ENCODE measurements around the gene IQSEC1.

The IQSEC1 gene

DNA sequence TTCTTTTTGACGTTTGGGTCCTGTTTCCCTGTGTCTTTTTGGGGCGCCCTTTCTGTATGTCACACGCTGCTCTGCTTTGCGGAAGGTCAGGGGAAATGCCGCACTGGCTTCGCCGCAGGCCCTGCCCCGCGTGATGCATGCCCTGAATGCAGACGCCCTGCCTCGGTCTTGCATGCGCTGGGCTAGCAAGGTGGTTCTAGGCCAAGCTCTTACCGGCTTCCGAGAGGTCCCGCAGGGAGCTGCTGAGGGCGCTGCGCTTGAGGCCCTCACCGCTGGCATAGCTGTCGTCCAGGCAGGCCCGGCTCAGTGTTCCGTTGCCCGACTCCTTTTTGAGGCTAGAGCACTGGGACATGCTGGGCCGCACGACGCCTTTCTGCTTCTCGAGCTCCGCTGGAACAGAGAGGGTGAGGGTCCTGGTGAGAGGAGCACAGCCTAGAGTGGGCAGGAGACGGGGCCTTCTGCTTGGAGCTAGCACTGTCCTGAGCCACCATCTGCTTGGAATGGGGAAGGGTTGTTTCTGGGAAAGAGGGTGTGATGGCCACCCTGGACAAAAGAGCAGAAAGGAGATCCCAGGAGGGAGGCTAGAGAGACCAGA, 165.0 kb downstream of the IQSEC1 start:
- DNase-seq (ENCODE audit: low read depth in 2 of 2): no peak

DNA sequence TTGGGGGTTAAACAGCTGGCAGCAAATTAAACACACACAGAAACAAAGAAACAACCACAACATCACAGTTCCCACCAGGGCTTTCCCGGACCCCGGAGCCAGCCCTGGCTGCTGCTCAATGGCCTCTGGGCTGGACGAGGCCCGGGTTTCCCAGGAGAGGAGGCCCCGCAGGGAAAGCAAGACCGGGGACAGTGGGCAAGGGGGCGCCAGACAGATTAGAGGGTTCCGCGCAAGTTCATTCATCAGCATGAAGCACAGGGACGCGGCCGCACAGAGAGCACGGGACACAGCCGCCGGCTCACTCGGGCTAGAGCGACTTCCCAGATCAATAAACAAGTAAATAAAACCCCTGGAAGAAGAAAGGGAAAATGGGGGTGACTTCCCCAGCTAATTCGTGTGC, 165.5 kb downstream of the IQSEC1 start:
- no peak for DNase-seq (ENCODE audit: low read depth in 2 of 2)

DNA sequence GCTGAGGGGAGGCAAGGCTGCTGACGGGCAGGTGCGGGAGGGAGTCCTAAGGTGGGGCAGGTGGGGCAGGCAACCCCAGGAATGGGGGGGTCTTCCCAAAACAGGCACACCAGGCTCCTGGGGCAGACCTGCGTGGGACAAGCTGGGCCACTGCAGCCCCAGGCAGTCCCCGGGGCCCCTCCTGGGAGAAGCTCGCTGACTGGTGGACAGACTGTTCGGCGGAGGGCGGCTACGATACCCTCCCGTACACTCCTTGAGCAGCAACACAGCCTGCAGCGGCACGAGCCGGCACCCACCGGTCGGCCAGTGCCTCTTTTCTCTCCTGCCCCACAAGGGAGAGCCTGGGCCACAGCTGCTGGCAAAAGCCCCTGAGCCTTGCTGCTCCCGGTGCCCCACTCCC, 165.9 kb downstream of the IQSEC1 start:
- no peak for DNase-seq (ENCODE audit: low read depth in 2 of 2)

DNA sequence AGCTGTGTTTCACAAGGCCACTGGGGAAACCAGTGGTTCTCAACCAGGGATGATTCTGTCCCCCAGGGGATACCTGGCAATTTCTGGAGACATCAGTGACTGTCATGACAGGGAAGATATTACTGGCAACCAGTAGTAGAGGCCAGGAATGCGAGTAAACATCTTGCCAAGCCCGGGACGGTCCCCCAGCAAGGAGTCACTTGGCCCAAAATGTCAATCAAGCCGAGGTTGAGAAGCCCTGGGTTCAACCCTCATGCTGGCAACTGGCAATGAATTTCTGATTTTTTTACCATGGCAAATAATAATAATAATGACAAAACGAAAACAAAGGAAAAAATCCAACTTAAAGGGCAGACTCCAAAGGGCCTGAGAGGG, 166.3 kb downstream of the IQSEC1 start:
- no peak for DNase-seq (ENCODE audit: low read depth in 2 of 2)

DNA sequence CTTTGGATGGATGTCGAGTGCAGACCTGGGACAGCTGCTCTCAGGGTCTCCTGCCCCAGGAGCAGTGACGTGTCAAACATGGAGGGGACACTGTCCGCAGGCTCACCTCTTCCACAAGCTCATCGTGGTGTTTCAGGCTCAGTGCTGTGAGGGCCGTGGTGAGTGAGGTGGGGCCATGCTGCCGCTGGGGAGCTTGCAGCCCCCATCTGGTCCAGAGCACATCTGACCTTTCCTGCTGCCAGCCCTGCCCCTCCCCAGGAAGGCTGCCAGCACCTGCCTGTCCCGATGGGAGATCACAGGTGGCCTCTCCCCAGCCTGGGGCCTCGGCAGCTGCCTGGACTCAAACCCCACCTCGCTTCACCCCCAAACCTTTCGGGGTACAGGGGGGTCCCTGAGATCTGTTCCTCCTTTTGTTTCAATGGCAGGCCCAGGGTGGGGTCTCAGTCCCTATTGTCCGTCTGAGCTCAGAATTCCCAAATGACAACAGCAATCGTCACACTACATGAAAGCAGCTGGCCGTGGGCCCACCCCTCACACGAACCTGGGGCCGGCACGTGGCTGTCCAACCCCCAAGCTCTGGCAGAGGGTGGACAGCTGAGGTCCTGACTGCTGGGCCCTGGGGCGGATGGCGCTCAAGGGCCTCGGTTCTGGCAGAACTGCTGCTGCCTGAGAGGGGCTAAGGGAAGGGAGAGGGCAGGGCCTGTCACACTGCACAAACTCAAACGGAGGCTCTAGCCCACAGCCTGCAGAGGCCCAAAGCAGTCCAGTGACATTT, 166.9 kb downstream of the IQSEC1 start:
- no peak for DNase-seq (ENCODE audit: low read depth in 2 of 2)

DNA sequence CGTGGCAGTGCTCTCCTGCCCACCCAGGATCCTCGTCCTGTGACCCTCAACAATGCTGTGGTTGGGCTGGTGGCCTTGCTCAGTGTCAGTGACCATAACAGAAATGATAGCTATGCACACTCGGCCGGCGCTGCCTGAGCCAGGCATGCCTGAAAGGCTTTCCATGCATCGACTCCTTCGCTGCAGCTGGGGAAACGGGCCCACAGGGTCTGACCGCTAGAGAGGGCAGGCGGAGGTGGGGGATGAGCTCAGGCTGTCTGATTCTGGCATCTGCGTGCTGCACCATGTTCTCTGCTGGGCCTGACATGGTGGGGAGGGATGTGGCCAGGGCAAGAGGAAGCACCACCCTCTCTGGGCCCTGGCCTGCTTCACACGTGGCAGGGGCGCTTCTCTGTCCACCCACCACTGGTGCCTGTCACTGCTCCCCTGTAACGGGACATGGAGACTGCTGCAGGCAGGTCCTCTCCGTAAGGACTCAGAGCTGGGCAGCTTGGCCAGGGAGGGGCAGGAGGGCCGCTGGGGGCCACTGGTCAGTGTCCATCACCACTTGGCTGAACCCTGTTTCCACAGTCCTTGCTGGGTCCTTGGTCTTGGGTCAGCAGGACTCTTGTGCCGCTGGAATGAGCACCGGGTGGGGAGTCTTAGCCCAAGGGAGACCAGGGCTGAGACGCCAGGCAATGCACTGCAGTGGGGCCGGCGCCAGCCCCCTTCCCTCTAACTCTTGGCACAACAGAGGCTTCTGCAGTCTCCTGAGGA, 167.7 kb downstream of the IQSEC1 start:
- no peak for DNase-seq (ENCODE audit: low read depth in 2 of 2)

DNA sequence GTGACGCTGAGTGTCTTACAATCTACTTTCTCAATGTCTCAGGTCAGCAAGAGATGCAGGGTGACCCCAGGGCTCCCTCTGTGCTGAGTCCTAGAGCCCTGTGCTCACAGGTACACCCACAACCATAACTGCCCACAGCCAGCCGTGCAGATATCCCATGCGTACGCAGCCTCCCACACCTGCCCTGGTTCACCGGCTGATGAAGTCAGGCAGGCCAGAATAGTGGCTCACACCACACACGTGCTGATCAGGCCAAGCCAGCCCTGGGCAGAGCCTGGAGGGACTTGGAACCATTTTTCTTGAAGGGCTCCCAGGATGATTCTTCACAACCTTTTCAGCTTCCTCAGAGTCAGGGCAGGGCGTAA, 168.3 kb downstream of the IQSEC1 start:
- DNase-seq (ENCODE audit: low read depth in 2 of 2): no peak

DNA sequence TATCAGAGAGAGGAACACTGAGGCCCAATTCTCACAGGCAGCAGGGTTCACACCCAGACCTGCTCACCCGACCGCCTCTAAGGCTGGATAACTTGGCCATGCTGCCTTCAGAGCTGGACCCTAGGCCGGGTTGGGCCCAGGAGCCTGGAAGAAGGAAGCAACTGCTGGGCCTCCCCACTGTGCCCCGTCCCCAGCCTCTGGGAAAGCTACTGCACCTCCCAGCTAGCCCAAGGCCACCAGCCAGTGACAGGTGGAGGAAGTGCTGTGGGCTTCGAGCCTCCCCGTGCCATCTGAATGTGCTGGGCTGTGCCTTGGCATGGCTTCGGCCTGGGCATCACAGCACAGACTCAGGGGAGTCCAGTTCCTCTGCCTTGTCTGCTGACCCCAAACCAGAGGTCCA, 169.3 kb downstream of the IQSEC1 start:
- DNase-seq (ENCODE audit: low read depth in 2 of 2): no peak

DNA sequence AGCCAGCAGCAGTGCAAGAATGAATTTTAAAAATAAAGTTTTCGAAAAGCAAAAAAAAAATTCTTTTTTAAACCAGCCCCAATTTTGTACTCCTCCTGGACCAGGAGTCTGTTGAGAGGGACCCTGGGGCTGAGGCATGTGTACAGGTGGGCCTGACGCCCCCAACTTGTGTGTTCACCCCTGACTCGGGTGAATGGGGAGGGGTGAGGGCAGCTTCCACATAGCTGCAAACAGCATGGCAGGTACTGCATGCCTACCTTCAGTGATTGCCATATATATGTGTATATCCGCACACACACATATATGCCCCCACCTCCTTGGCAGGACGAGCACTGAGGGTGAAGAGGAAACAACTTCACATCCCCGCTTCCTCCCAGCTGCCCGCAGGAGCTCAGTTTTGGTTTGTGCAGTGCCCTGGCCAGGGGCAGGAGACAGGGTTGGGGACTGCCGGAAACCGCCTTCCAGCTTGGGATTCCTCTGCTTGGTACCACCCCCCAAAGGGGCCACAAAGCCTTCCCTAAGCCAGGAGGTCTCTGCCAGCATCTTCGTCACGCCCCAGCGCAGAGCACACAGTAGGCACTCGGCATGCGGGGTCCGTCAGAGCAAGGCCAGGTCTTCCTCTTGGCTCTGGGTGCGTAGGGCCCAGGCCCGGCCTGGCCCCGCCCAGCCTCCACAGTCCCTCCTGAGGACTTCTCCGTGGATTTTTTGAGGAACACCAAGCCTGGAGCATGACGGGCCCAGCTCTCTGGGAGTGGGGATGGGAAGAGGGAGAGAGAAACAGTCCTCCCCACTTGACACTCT, 170.0 kb downstream of the IQSEC1 start:
- DNase-seq (ENCODE audit: low read depth in 2 of 2): no peak

DNA sequence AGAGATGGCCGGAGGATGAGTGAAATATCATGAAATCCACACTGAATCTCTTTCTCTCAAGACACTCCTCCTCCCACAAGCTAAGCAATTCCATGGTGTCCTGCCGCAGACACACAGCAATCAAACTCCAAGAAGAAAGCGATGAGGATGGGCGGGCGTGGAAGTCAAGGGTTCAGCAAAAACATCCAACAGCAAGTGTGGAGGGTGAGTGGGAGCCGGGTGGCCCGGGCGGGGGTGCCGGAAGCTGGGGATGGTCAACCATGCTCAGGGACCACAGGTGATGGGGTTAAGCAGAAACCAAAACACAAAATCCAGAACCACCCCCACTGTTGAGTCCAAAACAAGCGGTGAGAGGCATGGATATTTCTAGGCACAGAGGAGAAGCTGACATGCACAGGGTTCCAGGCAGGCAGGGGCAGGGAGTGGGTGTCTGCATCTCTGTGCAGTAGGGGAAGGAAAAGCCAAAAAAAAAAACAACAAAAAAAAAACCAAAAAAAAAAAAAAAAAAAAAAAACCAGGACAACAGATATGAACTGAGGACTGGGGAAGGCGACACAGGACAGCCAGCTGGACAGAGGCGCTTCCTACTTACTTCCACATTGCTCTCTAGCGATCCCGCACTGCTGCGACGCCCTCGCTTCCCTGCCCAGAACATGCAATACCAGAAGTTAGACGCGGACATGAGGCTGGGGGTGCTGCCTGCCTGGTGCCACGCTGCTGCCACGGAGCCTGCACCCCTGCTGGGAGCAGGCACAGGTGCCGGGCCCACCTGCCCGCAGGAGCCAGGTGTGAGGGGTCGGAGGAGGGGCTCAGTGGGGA, 170.8 kb downstream of the IQSEC1 start:
- no peak for DNase-seq (ENCODE audit: low read depth in 2 of 2)

DNA sequence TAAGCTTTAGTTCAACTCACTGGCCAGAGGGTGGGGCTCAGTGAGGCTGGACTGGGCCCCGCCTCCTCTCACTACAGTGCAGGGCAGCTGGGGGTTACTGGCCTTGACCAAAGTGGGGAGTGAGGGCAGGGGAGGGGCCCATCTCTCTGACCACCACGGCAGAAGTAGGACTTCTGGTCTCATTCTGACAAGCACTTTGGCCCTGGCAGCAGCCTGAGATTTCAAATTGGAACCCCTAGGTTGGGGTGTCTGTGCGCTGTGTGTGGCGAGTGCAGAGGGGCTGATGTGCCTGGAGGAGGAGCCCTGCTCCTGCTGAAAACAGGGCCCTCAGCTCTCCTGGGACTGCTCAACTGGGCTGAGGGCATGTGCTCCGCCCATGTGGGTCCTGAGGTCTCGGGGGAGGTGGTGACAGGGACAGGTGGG, 171.6 kb downstream of the IQSEC1 start:
- no peak for DNase-seq (ENCODE audit: low read depth in 2 of 2)

DNA sequence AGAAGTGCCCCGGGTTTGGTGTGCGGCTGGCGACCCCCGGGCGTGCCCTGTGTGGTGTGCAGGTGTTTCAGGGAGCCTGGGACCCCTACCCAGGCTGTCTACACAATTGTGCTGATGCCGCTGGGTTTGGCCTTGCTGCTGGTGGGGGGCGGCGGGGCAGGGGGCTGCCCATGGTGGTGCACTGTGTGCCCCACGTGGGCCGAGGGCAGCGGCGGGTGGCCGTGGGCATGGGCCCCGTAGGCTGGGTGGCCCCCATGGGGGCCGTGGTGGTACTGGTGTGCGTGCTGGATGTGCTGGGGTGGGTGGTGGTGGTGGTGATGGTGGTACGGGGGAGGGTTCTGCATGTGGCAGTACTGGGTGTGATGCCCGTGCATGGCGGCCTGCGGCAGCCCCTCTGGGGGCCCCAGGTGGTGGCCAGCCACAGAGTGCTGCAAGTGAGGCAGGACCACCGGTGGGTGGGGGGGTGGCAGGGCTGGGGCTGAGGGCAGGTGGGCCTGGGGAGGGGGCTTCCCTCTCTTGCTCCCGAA, 172.3 kb downstream of the IQSEC1 start:
- no peak for DNase-seq (ENCODE audit: low read depth in 2 of 2)

DNA sequence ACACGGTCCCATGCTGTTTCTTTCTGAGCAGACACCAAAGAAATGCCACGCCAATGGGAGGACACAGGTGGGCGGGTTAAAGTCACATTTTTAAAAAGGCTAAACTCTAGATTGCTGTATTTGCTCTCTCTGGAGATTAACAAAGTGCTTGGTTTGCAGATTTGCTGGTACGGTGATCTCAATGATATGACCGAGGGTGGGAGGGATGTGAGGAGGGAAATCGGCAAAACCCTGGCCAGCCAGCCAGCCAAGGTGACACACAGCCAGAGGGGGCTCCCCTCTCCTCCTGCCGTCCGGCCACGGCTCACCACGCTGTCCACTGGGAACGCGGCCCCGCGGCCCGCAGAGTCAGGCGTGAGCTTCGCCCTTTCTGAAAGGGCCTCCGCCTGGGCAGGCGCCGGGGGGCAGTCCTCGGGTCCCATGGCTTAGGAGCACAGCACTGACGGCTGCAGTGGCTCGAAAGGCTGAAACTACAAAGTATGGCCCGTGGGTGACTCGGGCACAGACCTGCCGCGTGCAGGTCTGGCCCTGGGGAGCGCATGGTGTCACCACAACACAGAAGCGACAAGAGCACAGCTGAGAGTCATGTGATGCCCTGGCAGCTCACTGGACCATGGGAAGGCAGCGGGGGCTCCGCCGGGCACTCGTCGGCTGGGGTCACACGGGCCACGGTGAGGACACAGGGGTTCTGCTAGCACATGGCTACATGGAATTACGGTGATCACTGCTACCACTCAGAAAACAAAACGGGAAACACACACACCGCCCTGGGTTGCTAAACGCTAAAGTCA, 174.1 kb downstream of the IQSEC1 start:
- DNase-seq (ENCODE audit: low read depth in 2 of 2): no peak

DNA sequence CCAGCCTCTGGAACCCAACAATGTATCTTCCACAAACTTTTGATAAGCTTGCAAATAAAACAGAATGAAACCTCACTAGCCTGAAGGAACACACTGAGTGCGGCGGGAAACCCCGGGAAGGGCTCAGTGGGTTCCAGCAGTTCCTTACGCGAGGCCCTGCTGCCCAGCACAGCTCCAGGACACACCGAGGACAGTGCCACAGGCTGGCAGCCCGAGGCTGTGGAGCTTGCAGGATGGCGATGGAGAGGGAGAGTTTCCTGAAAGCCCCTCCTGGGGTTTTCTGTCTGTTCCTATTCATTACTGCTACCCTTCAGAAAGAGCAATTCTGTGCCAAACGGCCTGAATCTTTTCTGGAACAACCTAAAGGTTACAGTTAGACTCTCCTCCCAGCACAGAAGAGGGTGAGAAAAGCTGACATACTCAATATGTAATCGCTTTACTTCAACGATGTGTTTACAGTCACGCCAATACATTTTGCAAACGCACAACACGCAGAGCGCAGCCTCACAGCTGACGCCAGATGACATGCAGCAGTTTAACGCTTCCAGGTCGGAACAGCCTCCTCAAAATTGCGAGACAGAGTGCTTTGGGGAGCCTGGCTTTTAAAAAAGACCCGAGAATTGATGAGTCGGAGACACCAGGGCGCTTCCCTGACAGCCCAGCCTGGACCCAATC, 174.8 kb downstream of the IQSEC1 start:
- DNase-seq (ENCODE audit: low read depth in 2 of 2): no peak

DNA sequence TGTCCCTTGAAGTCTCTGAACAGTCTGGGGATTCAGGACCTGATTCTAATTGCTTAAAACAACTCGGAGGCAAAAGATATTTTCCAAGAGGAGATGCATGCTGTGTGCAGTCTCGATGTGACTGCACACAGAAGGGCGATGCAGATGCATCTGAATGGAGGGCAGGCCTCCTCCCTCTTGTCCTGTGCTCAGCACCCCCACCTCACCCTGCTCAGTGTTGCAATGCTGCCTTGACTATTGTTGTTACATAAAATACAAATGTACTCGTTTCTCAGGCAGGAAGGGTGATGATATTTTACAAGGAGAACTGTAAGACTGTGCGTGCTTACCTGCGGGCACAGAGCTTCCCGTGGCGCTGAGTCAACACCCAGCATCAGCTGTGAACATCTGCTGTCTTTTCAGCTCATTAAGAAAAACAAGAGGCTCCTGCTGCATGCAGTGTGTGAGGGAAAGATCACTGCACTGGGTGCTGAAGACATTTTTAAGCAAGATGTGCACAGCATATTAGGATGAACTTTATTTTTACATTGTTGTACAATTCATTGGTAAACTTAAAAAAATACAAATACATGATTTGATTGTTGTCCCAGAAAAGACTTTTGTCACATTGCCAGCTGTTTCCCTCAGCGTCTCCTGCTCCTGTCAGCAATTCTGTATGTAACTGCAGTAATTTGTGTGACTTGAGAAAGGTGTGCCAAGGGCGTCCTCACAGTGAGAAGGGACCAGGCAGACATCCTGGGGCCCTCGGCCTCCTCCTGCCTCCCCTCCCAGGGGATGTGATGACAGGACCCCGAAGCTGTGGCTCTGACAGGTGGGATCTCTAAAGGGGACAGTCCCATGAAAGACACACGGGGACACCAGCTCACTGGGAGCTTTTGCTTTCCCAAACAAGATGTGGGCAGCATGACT, 175.6 kb downstream of the IQSEC1 start:
- DNase-seq (ENCODE audit: low read depth in 2 of 2): no peak

DNA sequence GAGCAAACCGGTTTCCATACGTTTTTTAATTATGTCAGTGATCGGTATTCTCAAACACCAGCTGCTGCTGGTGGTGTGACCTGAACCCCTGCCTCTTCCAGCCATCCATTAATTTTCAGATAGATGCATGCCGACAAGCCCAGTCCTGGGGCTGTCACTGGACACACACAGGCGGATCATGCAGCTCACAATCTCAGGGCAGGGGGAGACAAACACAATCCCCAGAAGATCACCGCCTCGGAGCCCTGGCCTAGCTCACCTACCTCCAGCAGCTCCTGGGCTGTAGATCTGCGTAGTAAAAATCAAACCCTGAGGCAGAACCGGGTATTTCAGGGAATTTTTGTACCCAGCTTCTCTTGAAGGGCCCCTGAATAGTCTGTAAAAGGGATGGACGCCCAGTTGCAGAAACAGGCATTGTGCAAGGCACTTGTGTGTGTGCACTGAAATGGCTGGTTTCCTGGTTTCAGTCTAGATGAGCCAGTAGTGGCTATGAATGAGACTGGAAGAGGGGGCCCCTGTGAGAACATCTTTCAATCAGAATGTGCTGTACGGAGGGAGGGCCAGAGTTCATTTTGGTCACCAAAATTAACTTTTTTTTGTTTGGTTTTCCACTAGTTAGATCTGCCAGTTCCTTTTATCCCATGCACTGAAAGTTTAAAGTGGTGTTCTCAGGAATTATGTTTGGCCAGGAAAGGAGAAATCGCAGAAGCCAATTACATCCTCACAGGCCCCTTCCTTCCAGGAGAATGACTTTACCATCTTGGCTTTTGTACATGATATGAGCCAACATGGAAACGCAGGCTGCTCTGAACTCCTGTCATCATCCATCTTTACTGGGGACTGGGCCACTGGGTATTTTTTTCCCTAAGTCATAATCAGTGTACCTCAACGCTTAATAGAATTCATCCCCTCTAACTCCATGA, 176.9 kb downstream of the IQSEC1 start:
- DNase-seq (ENCODE audit: low read depth in 2 of 2): no peak

DNA sequence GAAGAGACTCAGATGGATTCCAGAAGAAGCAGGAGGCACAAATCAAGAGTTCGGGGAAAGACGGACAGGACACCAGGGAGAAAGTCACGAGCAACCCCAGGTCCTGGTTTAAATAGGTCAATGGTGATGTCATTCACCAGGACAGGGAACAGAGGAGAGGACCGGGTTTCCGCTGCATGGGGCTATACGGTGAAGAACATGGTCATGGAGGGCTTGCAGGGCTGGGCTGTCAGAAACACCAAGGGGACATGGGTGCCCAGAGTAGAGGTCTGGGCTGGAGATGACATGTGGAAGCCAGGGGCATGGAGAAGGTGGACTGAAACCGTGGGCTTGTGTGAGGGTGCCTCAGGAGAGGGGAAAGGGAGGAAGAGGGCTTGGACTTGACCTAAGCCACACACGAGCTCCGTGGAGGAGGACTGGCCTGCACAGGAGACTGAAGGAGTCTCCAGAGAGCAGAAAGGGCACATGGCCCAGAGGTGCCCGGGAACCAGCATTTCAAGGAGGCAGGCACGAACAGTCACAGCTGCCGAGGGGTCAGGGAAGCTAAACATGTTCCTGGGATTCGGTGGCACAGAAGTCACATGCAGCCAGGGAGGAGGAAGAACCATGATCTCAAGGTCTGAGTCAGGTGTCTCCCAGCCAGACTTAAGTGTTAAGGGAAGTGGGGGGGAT, 177.7 kb downstream of the IQSEC1 start:
- DNase-seq (ENCODE audit: low read depth in 2 of 2): no peak

Measured in fibroblast of skin of left quadriceps (primary cell).